ENCODE results near the gene MRGPRE. TPM values are rescaled to one million over a fixed set of nuclear protein-coding genes. Genes with fewer than 3 reads are reported as not detected.

Gene MRGPRE
- total and polyA plus RNA-seq, 12 donors, result 0.21 to 2.5 (median 0.51) TPM; not detected in 3

DNA sequence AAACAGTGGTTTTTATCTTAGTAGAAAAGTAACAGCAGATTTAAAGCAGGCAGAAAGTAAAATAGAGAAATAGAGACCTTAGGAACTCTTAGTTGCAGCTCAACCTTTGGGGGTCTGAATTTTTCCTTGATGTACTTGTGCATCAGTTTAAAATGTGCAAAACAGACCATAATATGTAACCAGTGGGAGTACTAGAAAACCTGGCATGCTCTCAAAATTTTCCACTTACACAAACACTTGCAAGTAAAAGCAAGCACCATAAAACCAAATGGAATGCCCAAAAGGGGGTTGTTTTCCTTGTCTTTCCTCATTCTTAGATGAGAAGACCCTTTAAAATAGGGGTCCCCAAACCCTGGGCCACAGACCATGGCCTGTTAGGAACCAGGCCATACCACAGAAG, 12.9 kb upstream of the MRGPRE start:
- ATAC-seq, result no peak
- Histone ChIP-seq H3K27me3 (peaks cover 0 to 15% (median 0%) of the 10 kb centered on the region in 7 donors), H3K4me1 (no peaks in the 10 kb centered on the region), H3K36me3 (no peaks in the 10 kb centered on the region), H3K27ac (no peak overlapping the region), H3K9me3 (no peaks in the 10 kb centered on the region), H3K4me3 (no peak overlapping the region)
- intact Hi-C loops (cut with DNase I), result no loop called here
- TF ChIP-seq, protein P1, sequence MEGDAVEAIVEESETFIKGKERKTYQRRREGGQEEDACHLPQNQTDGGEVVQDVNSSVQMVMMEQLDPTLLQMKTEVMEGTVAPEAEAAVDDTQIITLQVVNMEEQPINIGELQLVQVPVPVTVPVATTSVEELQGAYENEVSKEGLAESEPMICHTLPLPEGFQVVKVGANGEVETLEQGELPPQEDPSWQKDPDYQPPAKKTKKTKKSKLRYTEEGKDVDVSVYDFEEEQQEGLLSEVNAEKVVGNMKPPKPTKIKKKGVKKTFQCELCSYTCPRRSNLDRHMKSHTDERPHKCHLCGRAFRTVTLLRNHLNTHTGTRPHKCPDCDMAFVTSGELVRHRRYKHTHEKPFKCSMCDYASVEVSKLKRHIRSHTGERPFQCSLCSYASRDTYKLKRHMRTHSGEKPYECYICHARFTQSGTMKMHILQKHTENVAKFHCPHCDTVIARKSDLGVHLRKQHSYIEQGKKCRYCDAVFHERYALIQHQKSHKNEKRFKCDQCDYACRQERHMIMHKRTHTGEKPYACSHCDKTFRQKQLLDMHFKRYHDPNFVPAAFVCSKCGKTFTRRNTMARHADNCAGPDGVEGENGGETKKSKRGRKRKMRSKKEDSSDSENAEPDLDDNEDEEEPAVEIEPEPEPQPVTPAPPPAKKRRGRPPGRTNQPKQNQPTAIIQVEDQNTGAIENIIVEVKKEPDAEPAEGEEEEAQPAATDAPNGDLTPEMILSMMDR (IDR thresholded peaks at IDR 0.05), result no peak
- DNase-seq, result no peak

DNA sequence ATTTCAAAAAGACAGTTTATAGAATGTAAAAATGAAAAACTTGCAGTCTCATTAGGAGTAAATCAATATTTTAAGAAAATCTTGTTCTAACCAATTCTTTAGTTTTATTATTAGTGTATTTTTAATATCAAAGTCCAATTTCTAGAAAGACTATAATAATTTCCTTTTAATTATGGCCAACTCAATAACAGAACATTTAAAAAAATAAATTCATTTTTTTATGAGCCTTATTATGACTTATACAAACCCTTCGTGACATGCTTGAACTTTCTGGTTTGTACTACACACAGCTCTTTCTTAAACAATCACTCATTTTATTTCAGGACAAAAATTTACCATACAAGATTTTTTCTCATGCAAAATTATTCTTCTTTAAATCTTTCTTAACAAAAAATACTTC, 11.7 kb upstream of the MRGPRE start:
- 76 to 93% methylated on average over 1 of the region's 1 CpG for WGBS, 2 donors
- DNase-seq (no peak), ATAC-seq (no peak)
- no peaks in the 10 kb centered on the region for H3K9me3 ChIP-seq
- peaks cover 0 to 15% (median 0%) of the 10 kb centered on the region in 7 donors for H3K27me3 ChIP-seq
- H3K4me1 ChIP-seq, result no peaks in the 10 kb centered on the region
- intact Hi-C loops (cut with DNase I), result no loop called here
- TF ChIP-seq, protein P1 (IDR thresholded peaks at IDR 0.05), result no peak
- H3K36me3 ChIP-seq, result no peaks in the 10 kb centered on the region
- no peak overlapping the region for H3K4me3 ChIP-seq
- H3K27ac ChIP-seq, result no peak overlapping the region

DNA sequence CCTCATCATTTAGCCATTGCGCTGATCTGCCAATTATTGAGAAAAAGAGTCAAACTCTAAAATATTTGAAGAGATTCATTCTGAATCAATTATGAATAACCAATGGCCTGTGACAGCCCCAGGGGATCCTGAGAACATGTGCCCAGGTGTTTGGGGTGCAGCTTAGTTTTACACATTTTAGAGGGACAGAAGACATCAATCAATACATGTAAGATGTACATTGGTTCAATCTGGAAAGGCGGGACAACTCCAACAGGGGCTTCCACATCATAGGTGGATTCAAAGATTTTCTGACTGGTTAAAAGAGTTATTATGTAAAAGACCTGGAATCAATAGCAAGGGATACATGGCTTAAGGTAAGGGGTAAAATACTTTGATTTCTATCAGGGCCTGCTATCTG, 4.9 kb upstream of the MRGPRE start:
- Histone ChIP-seq H3K4me1 (peaks cover 0 to 5% (median 0%) of the 10 kb centered on the region in 9 donors), H3K9me3 (no peaks in the 10 kb centered on the region), H3K4me3 (no peak overlapping the region), H3K36me3 (no peaks in the 10 kb centered on the region), H3K27me3 (peaks cover 0 to 8% (median 0%) of the 10 kb centered on the region in 7 donors), H3K27ac (no peak overlapping the region)
- ATAC-seq (no peak), DNase-seq (no peak)
- TF ChIP-seq, protein P1 (IDR thresholded peaks at IDR 0.05), result no peak
- intact Hi-C loops (cut with DNase I), result no loop called here
- 93 to 95% methylated on average over 2 of the region's 2 CpGs for WGBS, 2 donors

DNA sequence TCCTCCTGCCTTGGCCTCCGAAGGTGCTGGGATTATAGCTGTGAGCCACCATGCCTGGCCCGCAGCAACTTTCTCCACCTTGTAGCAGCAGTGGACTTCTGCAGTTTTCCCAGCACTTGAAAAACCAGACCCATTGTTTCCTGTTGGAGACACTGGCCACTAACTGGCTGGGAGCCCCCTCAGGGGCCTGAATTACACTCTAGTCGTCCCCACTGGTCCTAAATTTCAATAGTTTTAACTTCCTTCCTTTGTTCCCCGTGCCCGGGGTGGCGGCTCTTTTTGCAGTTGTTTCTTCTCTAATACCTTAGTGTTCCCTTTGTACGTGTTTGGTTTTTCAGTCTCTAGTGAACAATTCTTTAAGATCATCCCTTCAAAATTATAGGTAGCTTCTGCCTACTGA, 2.6 kb upstream of the MRGPRE start:
- H3K36me3 ChIP-seq, result no peaks in the 10 kb centered on the region
- ATAC-seq, result no peak
- intact Hi-C loops (cut with DNase I), result no loop called here
- H3K27me3 ChIP-seq, result peaks cover 0 to 24% (median 8%) of the 10 kb centered on the region in 7 donors
- DNase-seq, result no peak
- peaks cover 0 to 8% (median 0%) of the 10 kb centered on the region in 9 donors for H3K4me1 ChIP-seq
- no peak overlapping the region for H3K4me3 ChIP-seq
- 67 to 75% methylated on average over 7 of the region's 7 CpGs for WGBS, 2 donors
- no peak overlapping the region for H3K27ac ChIP-seq
- no peaks in the 10 kb centered on the region for H3K9me3 ChIP-seq
- TF ChIP-seq, protein P1 (IDR thresholded peaks at IDR 0.05), result no peak

Measured in heart right ventricle (tissue), 16 donors.